HEK293 (cell line): ENCODE data around the gene NCBP1.

ENCODE experiments used
- CTCF ChIA-PET: fragments of 350-600 bp; formaldehyde crosslinking; extraction: SDS; loops from one replicate; lab custom pipeline; 2021; ENCODE audit warnings: antibody characterized with exemption; lab: Yijun Ruan, JAX
- POLR2A ChIA-PET: fragments of 300-600 bp; formaldehyde crosslinking; extraction: SDS; loops from one replicate; lab custom pipeline; 2020; ENCODE audit warnings: antibody characterized with exemption, inconsistent platforms; lab: Yijun Ruan, JAX
- H3K27ac ChIP-seq: fragments of 200-500 bp; sonication (Bioruptor generic); 2 replicates; pipeline ENCODE4 v1.5.1; 2014; ENCODE audit warnings: low read depth, low read length, control low read depth, inconsistent platforms; ENCODE audit errors: extremely low read depth
- H3K36me3 ChIP-seq, 2 experiments: fragments of 200-500 bp in 1 of 2; sonication (Bioruptor generic) in 1 of 2; 1 replicate in 1 of 2; 2 replicates in 1 of 2; pipeline ENCODE4 v1.5.1; 2014 to 2017; ENCODE audit warnings: inconsistent platforms in 2 of 2, low read length in 2 of 2; ENCODE audit not compliant: control insufficient read depth in 2 of 2, insufficient read depth in 1 of 2
- H3K4me1 ChIP-seq: fragments of 200-500 bp; sonication (Bioruptor generic); 2 replicates; pipeline ENCODE4 v1.5.1; 2014; ENCODE audit warnings: mild to moderate bottlenecking, low read length, inconsistent platforms; ENCODE audit not compliant: control insufficient read depth, insufficient read depth
- H3K4me3 ChIP-seq: 2 replicates; pipeline ENCODE4 v1.5.1; 2011; ENCODE audit warnings: low read depth, mild to moderate bottlenecking, control low read depth, low read length, moderate library complexity
- H3K9me3 ChIP-seq: fragments of 200-500 bp; sonication (Bioruptor generic); 2 replicates; pipeline ENCODE4 v1.5.1; 2014; ENCODE audit warnings: low read depth, low read length, inconsistent platforms; ENCODE audit not compliant: control insufficient read depth, insufficient read depth
- KLF16 ChIP-seq: fragments of 450-650 bp; formaldehyde crosslinking; IDR thresholded peaks from 2 replicates; pipeline ENCODE4 v1.5.1; 2017; ENCODE audit warnings: missing biosample characterization, missing genetic modification characterization
- PRDM2 ChIP-seq: fragments of 450-650 bp; formaldehyde crosslinking; IDR thresholded peaks from 2 replicates; pipeline ENCODE4 v1.5.1; 2016; ENCODE audit warnings: missing biosample characterization, missing genetic modification characterization, borderline replicate concordance
- PRDM6 ChIP-seq: fragments of 450-650 bp; formaldehyde crosslinking; IDR thresholded peaks from 2 replicates; pipeline ENCODE4 v1.5.1; 2017; ENCODE audit warnings: missing biosample characterization, missing genetic modification characterization
- REPIN1 ChIP-seq: fragments of 450-650 bp; formaldehyde crosslinking; IDR thresholded peaks from 2 replicates; pipeline ENCODE4 v1.5.1; 2017; ENCODE audit warnings: missing biosample characterization, missing genetic modification characterization, low read depth
- ZBTB48 ChIP-seq: fragments of 450-650 bp; formaldehyde crosslinking; IDR thresholded peaks from 2 replicates; pipeline ENCODE4 v1.5.1; 2016; ENCODE audit warnings: missing biosample characterization, missing genetic modification characterization
- ZBTB8A ChIP-seq: fragments of 450-650 bp; formaldehyde crosslinking; IDR thresholded peaks from 2 replicates; pipeline ENCODE4 v1.5.1; 2016; ENCODE audit warnings: missing biosample characterization, missing genetic modification characterization
- ZNF155 ChIP-seq: fragments of 450-650 bp; formaldehyde crosslinking; IDR thresholded peaks from 2 replicates; pipeline ENCODE4 v1.5.1; 2016; ENCODE audit warnings: missing biosample characterization, missing genetic modification characterization
- ZNF169 ChIP-seq: fragments of 450-650 bp; formaldehyde crosslinking; IDR thresholded peaks from 2 replicates; pipeline ENCODE4 v1.5.1; 2016; ENCODE audit warnings: missing biosample characterization, missing genetic modification characterization
- ZNF175 ChIP-seq: fragments of 450-650 bp; formaldehyde crosslinking; IDR thresholded peaks from 2 replicates; pipeline ENCODE4 v1.5.1; 2016; ENCODE audit warnings: missing biosample characterization, missing genetic modification characterization
- ZNF223 ChIP-seq: fragments of 450-650 bp; formaldehyde crosslinking; IDR thresholded peaks from 2 replicates; pipeline ENCODE4 v1.5.1; 2016; ENCODE audit warnings: missing biosample characterization, missing genetic modification characterization
- ZNF248 ChIP-seq: fragments of 450-650 bp; formaldehyde crosslinking; IDR thresholded peaks from 2 replicates; pipeline ENCODE4 v1.5.1; 2017; ENCODE audit warnings: missing biosample characterization, missing genetic modification characterization
- ZNF362 ChIP-seq: fragments of 450-650 bp; formaldehyde crosslinking; IDR thresholded peaks from 2 replicates; pipeline ENCODE4 v1.5.1; 2016; ENCODE audit warnings: missing biosample characterization, missing genetic modification characterization
- ZNF416 ChIP-seq: fragments of 450-650 bp; formaldehyde crosslinking; IDR thresholded peaks from 2 replicates; pipeline ENCODE4 v1.5.1; 2016; ENCODE audit warnings: missing biosample characterization, missing genetic modification characterization
- ZNF501 ChIP-seq: fragments of 450-650 bp; formaldehyde crosslinking; IDR thresholded peaks from 2 replicates; pipeline ENCODE4 v1.5.1; 2016; ENCODE audit warnings: missing biosample characterization, missing genetic modification characterization
- ZNF518A ChIP-seq: fragments of 450-650 bp; formaldehyde crosslinking; conservative IDR thresholded peaks from 2 replicates; pipeline ENCODE4 v1.5.1; 2016; ENCODE audit warnings: low read depth, missing biosample characterization, missing genetic modification characterization
- ZNF561 ChIP-seq: fragments of 450-650 bp; IDR thresholded peaks from 2 replicates; pipeline ENCODE4 v1.5.1; 2018; ENCODE audit warnings: missing biosample characterization, missing genetic modification characterization, borderline replicate concordance
- ZNF610 ChIP-seq: fragments of 450-650 bp; formaldehyde crosslinking; IDR thresholded peaks from 2 replicates; pipeline ENCODE4 v1.5.1; 2016; ENCODE audit warnings: missing biosample characterization, missing genetic modification characterization, borderline replicate concordance
- ZNF645 ChIP-seq: fragments of 450-650 bp; formaldehyde crosslinking; IDR thresholded peaks from 2 replicates; pipeline ENCODE4; 2016; ENCODE audit warnings: missing biosample characterization, missing genetic modification characterization
- ZNF658 ChIP-seq: fragments of 450-650 bp; formaldehyde crosslinking; IDR thresholded peaks from 2 replicates; pipeline ENCODE4; 2016; ENCODE audit warnings: missing biosample characterization, missing genetic modification characterization
- ZNF791 ChIP-seq: fragments of 450-650 bp; formaldehyde crosslinking; IDR thresholded peaks from 2 replicates; pipeline ENCODE4 v1.5.1; 2016; ENCODE audit warnings: missing biosample characterization, missing genetic modification characterization
- ZSCAN30 ChIP-seq: fragments of 450-650 bp; IDR thresholded peaks from 2 replicates; pipeline ENCODE4 v1.5.1; 2018; ENCODE audit warnings: missing biosample characterization, mild to moderate bottlenecking, missing genetic modification characterization, moderate library complexity

Gene NCBP1

GRCh38 chr9:97704345-97704677, 70.7 kb downstream of the NCBP1 start (continued):
- no peak for TF ChIP-seq ZNF658
- no peak for TF ChIP-seq ZNF501 (tag by site-specific recombination)
- TF ChIP-seq REPIN1 (tag by site-specific recombination), result no peak
- TF ChIP-seq ZNF175 (tag by site-specific recombination), result no peak
- TF ChIP-seq KLF16 (tag by site-specific recombination), result no peak
- no peak for TF ChIP-seq ZNF155 (tag by site-specific recombination)
- TF ChIP-seq ZBTB48 (tag by site-specific recombination), result no peak

GRCh38 chr9:97704851-97705250, 71.2 kb downstream of the NCBP1 start:
- Histone ChIP-seq H3K4me1 (no peaks in the 10 kb centered on the region; the same call in 1 of the 2 replicates), H3K36me3 (no peaks in the 10 kb centered on the region), H3K9me3 (no peaks in the 10 kb centered on the region), H3K4me3 (no peak overlapping the region), H3K27ac (no peak overlapping the region)
- ChIA-PET CTCF (interaction anchor here (0.7 to 4.0 kb wide), 6 partner anchors 8 to 383 kb away, joined by 3 to 43 read pairs (median 6); partner anchors contain the start of genes TRMO and XPA), POLR2A (interaction anchor here (0.8 to 1.8 kb wide), 2 partner anchors 9 to 279 kb away, joined by 3 to 4 read pairs; partner anchors contain the start of gene ANP32B)
- TF ChIP-seq ZNF169 (tag by site-specific recombination), result no peak
- no peak for TF ChIP-seq ZNF223 (tag by site-specific recombination)
- no peak for TF ChIP-seq ZSCAN30
- no peak for TF ChIP-seq PRDM2
- no peak for TF ChIP-seq ZNF416 (tag by site-specific recombination)
- TF ChIP-seq ZBTB8A (tag by site-specific recombination), result no peak
- TF ChIP-seq ZNF791 (tag by site-specific recombination), result no peak
- TF ChIP-seq ZNF645 (tag by site-specific recombination), result no peak
- TF ChIP-seq ZNF362 (tag by site-specific recombination), result no peak
- no peak for TF ChIP-seq ZNF248 (tag by site-specific recombination)
- TF ChIP-seq PRDM6, result no peak
- TF ChIP-seq ZNF561 (tag by site-specific recombination), result no peak
- no peak for TF ChIP-seq ZNF610 (tag by site-specific recombination)
- no peak for TF ChIP-seq ZNF518A (tag by site-specific recombination)
